ENCODE data around the gene KRTAP5-3.

GRCh38 chr11:1624621-1625020 is 16.4 kb upstream of the KRTAP5-3 start:
- TF ChIP-seq RAD21 (conservative IDR thresholded peaks at IDR 0.05 in 1 of 2, IDR thresholded peaks at IDR 0.05 in 1 of 2): no peak
- no peak for TF ChIP-seq JUN (IDR thresholded peaks at IDR 0.05)
- TF ChIP-seq, protein P1, sequence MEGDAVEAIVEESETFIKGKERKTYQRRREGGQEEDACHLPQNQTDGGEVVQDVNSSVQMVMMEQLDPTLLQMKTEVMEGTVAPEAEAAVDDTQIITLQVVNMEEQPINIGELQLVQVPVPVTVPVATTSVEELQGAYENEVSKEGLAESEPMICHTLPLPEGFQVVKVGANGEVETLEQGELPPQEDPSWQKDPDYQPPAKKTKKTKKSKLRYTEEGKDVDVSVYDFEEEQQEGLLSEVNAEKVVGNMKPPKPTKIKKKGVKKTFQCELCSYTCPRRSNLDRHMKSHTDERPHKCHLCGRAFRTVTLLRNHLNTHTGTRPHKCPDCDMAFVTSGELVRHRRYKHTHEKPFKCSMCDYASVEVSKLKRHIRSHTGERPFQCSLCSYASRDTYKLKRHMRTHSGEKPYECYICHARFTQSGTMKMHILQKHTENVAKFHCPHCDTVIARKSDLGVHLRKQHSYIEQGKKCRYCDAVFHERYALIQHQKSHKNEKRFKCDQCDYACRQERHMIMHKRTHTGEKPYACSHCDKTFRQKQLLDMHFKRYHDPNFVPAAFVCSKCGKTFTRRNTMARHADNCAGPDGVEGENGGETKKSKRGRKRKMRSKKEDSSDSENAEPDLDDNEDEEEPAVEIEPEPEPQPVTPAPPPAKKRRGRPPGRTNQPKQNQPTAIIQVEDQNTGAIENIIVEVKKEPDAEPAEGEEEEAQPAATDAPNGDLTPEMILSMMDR (IDR thresholded peaks at IDR 0.05): no peak
- TF ChIP-seq, protein P2, sequence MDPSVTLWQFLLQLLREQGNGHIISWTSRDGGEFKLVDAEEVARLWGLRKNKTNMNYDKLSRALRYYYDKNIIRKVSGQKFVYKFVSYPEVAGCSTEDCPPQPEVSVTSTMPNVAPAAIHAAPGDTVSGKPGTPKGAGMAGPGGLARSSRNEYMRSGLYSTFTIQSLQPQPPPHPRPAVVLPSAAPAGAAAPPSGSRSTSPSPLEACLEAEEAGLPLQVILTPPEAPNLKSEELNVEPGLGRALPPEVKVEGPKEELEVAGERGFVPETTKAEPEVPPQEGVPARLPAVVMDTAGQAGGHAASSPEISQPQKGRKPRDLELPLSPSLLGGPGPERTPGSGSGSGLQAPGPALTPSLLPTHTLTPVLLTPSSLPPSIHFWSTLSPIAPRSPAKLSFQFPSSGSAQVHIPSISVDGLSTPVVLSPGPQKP (IDR thresholded peaks at IDR 0.05; ENCODE audit: low read depth, low read length): no peak
- TF ChIP-seq EP300 (IDR thresholded peaks at IDR 0.05): no peak
- no peak for TF ChIP-seq RCOR1 (IDR thresholded peaks at IDR 0.05; ENCODE audit: low read depth, low read length)
- no peak for TF ChIP-seq POLR2AphosphoS2 (conservative IDR thresholded peaks at IDR 0.05; ENCODE audit: low read length)
- TF ChIP-seq REST (IDR thresholded peaks at IDR 0.05): no peak
- TF ChIP-seq BHLHE40 (IDR thresholded peaks at IDR 0.05; ENCODE audit: low read depth, low read length): no peak

All from A549 (cell line).